HepG2 (cell line): ENCODE data around the gene IFNLR1. TPM values are rescaled to one million over a fixed set of nuclear protein-coding genes. Genes with fewer than 3 reads are reported as not detected.

Experiments
- ATAC-seq: fragments of 200-7000 bp; cut with Tn5 transposase; 3 replicates; pipeline ENCODE4 v1.9.1; 2020; ENCODE audit warnings: mild to moderate bottlenecking, moderate library complexity
- BruUV-seq: library from RNA; stranded (reverse); fragments of 400-500 nt; replicated peaks from 2 replicates; lab custom pipeline; 2021; lab: Mats Ljungman, UMichigan
- CTCF ChIA-PET: fragments of 300-600 bp; formaldehyde crosslinking; extraction: SDS; loops from one replicate; lab custom pipeline; 2021; ENCODE audit warnings: low total read pairs, inconsistent platforms, low intra/inter-chr PET ratio; lab: Yijun Ruan, JAX
- POLR2A ChIA-PET: fragments of 350-600 bp; sonication (Branson Sonifier 250); formaldehyde crosslinking; loops from one replicate; lab custom pipeline; 2020; ENCODE audit warnings: antibody characterized with exemption, inconsistent platforms; lab: Yijun Ruan, JAX
- DNase-seq: peaks from one replicate; pipeline ENCODE4 v3.0.0-alpha.2; 2015; ENCODE audit warnings: low spot score
- FAIRE-seq: peaks from 3 replicates; lab custom pipeline; 2011; peaks lifted over from hg19 to GRCh38; lab: Jason Lieb, UNC
- H2AFZ ChIP-seq: one replicate; pipeline ENCODE4 v1.6.1; 2011; ENCODE audit warnings: low read length, inconsistent platforms
- H3K27ac ChIP-seq: fragments of 300-600 bp; 3 replicates; pipeline ENCODE4 v1.8.0; 2011; ENCODE audit warnings: mixed run types, mild to moderate bottlenecking, mixed read lengths, low read length, inconsistent platforms; ENCODE audit not compliant: insufficient read depth; ENCODE audit errors: extremely low read length
- H3K27me3 ChIP-seq, 2 experiments: fragments of 200-600 bp in 1 of 2; 2 replicates in 1 of 2; 3 replicates in 1 of 2; pipeline versions ENCODE4 v1.6.0 to v1.8.0; 2011; ENCODE audit warnings: low read length in 2 of 2, mild to moderate bottlenecking in 2 of 2, moderate library complexity in 2 of 2, inconsistent platforms in 1 of 2; ENCODE audit not compliant: insufficient read depth in 2 of 2, control insufficient read depth in 1 of 2
- H3K36me3 ChIP-seq, 2 experiments: fragments of 200-600 bp in 1 of 2; replicated peaks in 1 of 2; 2 replicates in 1 of 2; 3 replicates in 1 of 2; pipeline versions ENCODE4 v1.5.1 to v1.8.0; 2011; ENCODE audit warnings: low read length in 2 of 2, inconsistent platforms in 1 of 2; ENCODE audit not compliant: insufficient read depth in 2 of 2, control insufficient read depth in 1 of 2
- H3K4me1 ChIP-seq: 2 replicates; pipeline ENCODE4 v1.5.1; 2012; ENCODE audit warnings: low read length, inconsistent platforms; ENCODE audit not compliant: insufficient read depth
- H3K4me2 ChIP-seq: 2 replicates; pipeline ENCODE4 v1.6.0; 2011; ENCODE audit warnings: low read depth, low read length, inconsistent platforms
- H3K4me3 ChIP-seq, 3 experiments: fragments of 200-600 bp in 1 of 3; sonication (generic), shearing (Covaris generic) in 1 of 3; replicated peaks in 1 of 3; 2 replicates each; pipeline ENCODE4 v1.5.1; 2011 to 2016; ENCODE audit warnings: low read length in 3 of 3, inconsistent platforms in 2 of 3, low read depth in 2 of 3, mild to moderate bottlenecking in 2 of 3, control low read depth in 1 of 3, mixed read lengths in 1 of 3; ENCODE audit not compliant: insufficient read depth in 1 of 3
- H3K79me2 ChIP-seq: one replicate; pipeline ENCODE4 v1.6.1; 2011; ENCODE audit warnings: low read length, inconsistent platforms; ENCODE audit not compliant: insufficient read depth
- H3K9ac ChIP-seq: 2 replicates; pipeline ENCODE4 v1.6.0; 2011; ENCODE audit warnings: mild to moderate bottlenecking, low read depth, low read length, inconsistent platforms; ENCODE audit not compliant: insufficient read depth
- H3K9me3 ChIP-seq: 2 replicates; pipeline ENCODE4 v1.5.1; 2012; ENCODE audit warnings: mild to moderate bottlenecking, low read length
- H4K20me1 ChIP-seq: 2 replicates; pipeline ENCODE4 v1.6.0; 2011; ENCODE audit warnings: inconsistent platforms, mild to moderate bottlenecking, low read length, moderate library complexity; ENCODE audit not compliant: insufficient read depth
- ESRRA ChIP-seq: sonication (generic); formaldehyde crosslinking; IDR thresholded peaks from 2 replicates; pipeline ENCODE4 v1.5.1; 2020; ENCODE audit warnings: mild to moderate bottlenecking, low read depth, missing genetic modification reagents
- FOXO4 ChIP-seq: sonication (generic); formaldehyde crosslinking; conservative IDR thresholded peaks from 2 replicates; pipeline ENCODE4 v1.8.1; 2023; ENCODE audit warnings: missing genetic modification reagents
- HMG20A ChIP-seq: IDR thresholded peaks from 2 replicates; pipeline ENCODE4 v1.6.1; 2016; ENCODE audit warnings: borderline replicate concordance
- KLF6 ChIP-seq: IDR thresholded peaks from 2 replicates; pipeline ENCODE4 v1.8.0; 2016; ENCODE audit warnings: missing biosample characterization, missing genetic modification reagents
- RARG ChIP-seq: sonication (generic); formaldehyde crosslinking; IDR thresholded peaks from 2 replicates; pipeline ENCODE4 v1.4.0; 2020; ENCODE audit warnings: low read depth, mild to moderate bottlenecking, missing genetic modification reagents
- SCMH1 ChIP-seq: sonication (generic); formaldehyde crosslinking; IDR thresholded peaks from 2 replicates; pipeline ENCODE4 v1.9.0; 2021; ENCODE audit warnings: missing genetic modification reagents, mild to moderate bottlenecking, borderline replicate concordance
- STAT6 ChIP-seq: sonication (generic); formaldehyde crosslinking; IDR thresholded peaks from 2 replicates; pipeline ENCODE4 v1.4.0; 2020; ENCODE audit warnings: missing genetic modification reagents, mild to moderate bottlenecking, borderline replicate concordance
- ZBTB38 ChIP-seq: sonication (generic); formaldehyde crosslinking; IDR thresholded peaks from 2 replicates; pipeline ENCODE4 v1.5.1; 2020; ENCODE audit warnings: mild to moderate bottlenecking, missing genetic modification reagents
- ZNF101 ChIP-seq: sonication (generic); formaldehyde crosslinking; IDR thresholded peaks from 2 replicates; pipeline ENCODE4 v1.4.0; 2020; ENCODE audit warnings: mild to moderate bottlenecking, low read depth, missing genetic modification reagents, borderline replicate concordance
- ZNF251 ChIP-seq: sonication (generic); formaldehyde crosslinking; IDR thresholded peaks from 2 replicates; pipeline ENCODE4 v1.9.0; 2021; ENCODE audit warnings: mild to moderate bottlenecking, missing genetic modification reagents
- ZNF761 ChIP-seq: sonication (generic); formaldehyde crosslinking; conservative IDR thresholded peaks from 2 replicates; pipeline ENCODE4 v1.4.0; 2020; ENCODE audit warnings: mild to moderate bottlenecking, missing genetic modification reagents
- WGBS: methylation state at CpG from one replicate; pipeline ENCODE4 v1.1.6; 2017; ENCODE audit warnings: low lambda C conversion rate; 5-methylcytosine and 5-hydroxymethylcytosine counted together
- in situ Hi-C: cut with HindIII; loops from 2 replicates; pipeline ENCODE4 v1.10.0; 2017; ENCODE audit warnings: low pct_unique_long_range_greater_than_20kb; ENCODE audit not compliant: extremely low pct_ligation_motif_present
- intact Hi-C: fragments of 100-400 bp; cut with micrococcal nuclease; formaldehyde crosslinking; loops from one replicate; pipeline ENCODE4 v1.10.0; 2022; ENCODE audit not compliant: unreplicated experiment
- polyA plus RNA-seq, 8 experiments: library from polyadenylated mRNA; depleted of rRNA in 3 of 8; stranded (reverse) in 7 of 8; unstranded in 1 of 8; fragments of >200 nt; fragmentation: Illumina TruSeq in 4 of 8; extraction: Trizol in 4 of 8; gene quantifications; 2 replicates each; pipeline versions ENCODE4 v1.2.1 to v1.2.3, GENCODE V29; 2011 to 2016; ENCODE audit warnings: low read depth in 4 of 8, missing spikeins in 1 of 8, mixed read lengths in 1 of 8; ENCODE audit not compliant: insufficient read depth in 1 of 8
- total RNA-seq, 5 experiments: library from RNA; depleted of rRNA; stranded (reverse); fragments of >200 nt; fragmentation: Illumina TruSeq; extraction: Trizol; gene quantifications; 2 replicates each; pipeline ENCODE4 v1.2.3, GENCODE V29; 2016; ENCODE audit warnings: low read depth in 1 of 5

Gene IFNLR1
- total and polyA plus RNA-seq, 2 of the 13 experiments (the other 11 are each of a cell fraction or from before 2014, with no cell fraction given), result 3.8 to 8.5 TPM

GRCh38 chr1:24210195-24210627 is 23.1 kb upstream of the IFNLR1 start (continued):
- TF ChIP-seq STAT6 (CRISPR knock-in tag) (no peak), ZBTB38 (CRISPR knock-in tag) (no peak), ZNF761 (CRISPR knock-in tag) (no peak), ESRRA (no peak), SCMH1 (CRISPR knock-in tag) (no peak), FOXO4 (CRISPR knock-in tag) (no peak), ZNF101 (CRISPR knock-in tag) (no peak), ZNF251 (CRISPR knock-in tag) (no peak)

GRCh38 chr1:24209097-24209496 is 22.0 kb upstream of the IFNLR1 start:
- H3K4me1 ChIP-seq, result peaks cover 51% of the 10 kb centered on the region
- H3K9me3 ChIP-seq, result peaks cover 5% of the 10 kb centered on the region
- H3K27ac ChIP-seq, result no peak overlapping the region
- no peak overlapping the region for H3K9ac ChIP-seq
- H4K20me1 ChIP-seq, result no peaks in the 10 kb centered on the region
- H3K27me3 ChIP-seq, result peaks cover 0 to 3% of the 10 kb centered on the region in 2 experiments; a peak in 4 of 5 replicates
- no peak for FAIRE-seq
- H3K79me2 ChIP-seq, result no peaks in the 10 kb centered on the region
- intact Hi-C loops, result loop anchor here (10.0 kb wide), 1 partner anchor 86 kb away; no protein-coding TSS in a partner anchor
- TF ChIP-seq KLF6 (CRISPR knock-in tag) (no peak), RARG (no peak), HMG20A (CRISPR knock-in tag) (no peak)
- TF ChIP-seq, all 625 proteins: peak for 0
- H3K4me3 ChIP-seq, result no peak overlapping the region
- no peak overlapping the region for H2AFZ ChIP-seq
- ChIA-PET POLR2A (no interaction called here), CTCF (no interaction called here)
- no peak for DNase-seq
- in situ Hi-C loops, result no loop called here
- H3K36me3 ChIP-seq, result no peaks in the 10 kb centered on the region
- no peak overlapping the region for H3K4me2 ChIP-seq
- no peak for ATAC-seq
- BruUV-seq, result no TSS peak
- WGBS, result 75% methylated on average over 5 of the region's 5 CpGs
